KMS-11 (cell line): ENCODE data around the gene STK40.

Source experiments
- H2AFZ ChIP-seq: fragments of 200-600 bp; sonication (generic); 2 replicates; pipeline ENCODE4 v1.6.1; 2016; ENCODE audit warnings: antibody characterized with exemption, mixed run types, low read depth
- H3K27ac ChIP-seq: fragments of 200-600 bp; sonication (generic); 2 replicates; pipeline ENCODE4 v1.6.1; 2016; ENCODE audit warnings: mild to moderate bottlenecking, mixed run types
- H3K27me3 ChIP-seq: fragments of 200-600 bp; sonication (generic); 2 replicates; pipeline ENCODE4 v1.6.1; 2017; ENCODE audit warnings: mild to moderate bottlenecking, low read depth, mixed run types, moderate library complexity; ENCODE audit not compliant: insufficient read depth
- H3K36me3 ChIP-seq: fragments of 200-600 bp; sonication (generic); 2 replicates; pipeline ENCODE4 v1.6.1; 2017; ENCODE audit warnings: mild to moderate bottlenecking, mixed run types; ENCODE audit not compliant: insufficient read depth
- H3K4me1 ChIP-seq: fragments of 200-600 bp; sonication (generic); 2 replicates; pipeline ENCODE4 v1.6.1; 2016; ENCODE audit warnings: mild to moderate bottlenecking, low read depth, mixed run types; ENCODE audit not compliant: poor library complexity, severe bottlenecking
- H3K4me2 ChIP-seq: fragments of 200-600 bp; sonication (generic); 2 replicates; pipeline ENCODE4 v1.7.0; 2016; ENCODE audit warnings: mild to moderate bottlenecking, mixed run types
- H3K4me3 ChIP-seq: fragments of 200-600 bp; sonication (generic); IDR thresholded peaks from 2 replicates; pipeline ENCODE4 v1.6.1; 2017; ENCODE audit warnings: low read depth, low read length, mixed read lengths; ENCODE audit not compliant: insufficient read depth
- H3K79me2 ChIP-seq: fragments of 200-600 bp; sonication (generic); 2 replicates; pipeline ENCODE4 v1.6.1; 2016; ENCODE audit warnings: low read depth, mixed run types; ENCODE audit not compliant: insufficient read depth
- H3K9ac ChIP-seq: fragments of 200-600 bp; sonication (generic); 2 replicates; pipeline ENCODE4 v1.6.1; 2016; ENCODE audit warnings: mild to moderate bottlenecking, mixed run types
- H4K20me1 ChIP-seq: fragments of 200-600 bp; sonication (generic); 2 replicates; pipeline ENCODE4 v1.6.1; 2016; ENCODE audit warnings: mild to moderate bottlenecking, mixed run types; ENCODE audit not compliant: insufficient read depth
- CTCF ChIP-seq: fragments of 200-600 bp; sonication (generic); conservative IDR thresholded peaks from 2 replicates; pipeline ENCODE4 v1.6.1; 2017; ENCODE audit warnings: low read depth, mild to moderate bottlenecking, antibody characterized with exemption, low read length, moderate library complexity, mixed read lengths

Gene STK40

GRCh38 chr1:36303650-36304360, 81.9 kb downstream of the STK40 start:
- Histone ChIP-seq H4K20me1 (no peaks in the 10 kb centered on the region), H3K27me3 (no peaks in the 10 kb centered on the region), H2AFZ (no peak overlapping the region), H3K79me2 (no peaks in the 10 kb centered on the region), H3K36me3 (0 out of 2 replicates have a peak, but pooled peaks cover 3% of the 10 kb centered on the region), H3K4me3 (no peak overlapping the region), H3K27ac (no peak overlapping the region), H3K9ac (no peak overlapping the region), H3K4me1 (peaks cover 25% of the 10 kb centered on the region), H3K4me2 (no peak overlapping the region)
- no peak for TF ChIP-seq CTCF

DNA sequence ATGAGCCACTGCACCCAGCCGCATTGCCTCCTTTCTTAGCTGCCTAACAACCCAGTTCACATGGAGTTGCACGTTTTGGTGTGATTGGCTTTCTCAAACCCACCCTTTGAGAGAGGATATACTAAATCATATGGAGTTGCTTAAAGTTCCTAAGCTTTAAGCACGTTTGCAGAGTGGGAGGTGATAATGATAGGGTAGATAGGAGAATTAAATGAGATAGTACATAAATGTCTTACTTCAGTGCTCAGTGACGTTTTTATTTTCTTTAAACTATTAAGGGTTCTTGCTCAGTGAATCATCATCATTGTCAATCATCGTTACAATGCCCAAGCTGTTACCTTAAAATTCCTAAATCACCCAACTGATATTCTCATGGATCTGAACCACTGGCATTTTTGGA, 82.5 kb downstream of the STK40 start:
- Histone ChIP-seq H3K9ac (no peak overlapping the region), H3K79me2 (no peaks in the 10 kb centered on the region), H3K27ac (no peak overlapping the region), H3K27me3 (no peaks in the 10 kb centered on the region), H3K4me1 (peaks cover 25% of the 10 kb centered on the region), H3K4me3 (no peak overlapping the region), H3K36me3 (0 out of 2 replicates have a peak, but pooled peaks cover 3% of the 10 kb centered on the region), H3K4me2 (no peak overlapping the region), H4K20me1 (no peaks in the 10 kb centered on the region), H2AFZ (no peak overlapping the region)
- no peak for TF ChIP-seq CTCF

DNA sequence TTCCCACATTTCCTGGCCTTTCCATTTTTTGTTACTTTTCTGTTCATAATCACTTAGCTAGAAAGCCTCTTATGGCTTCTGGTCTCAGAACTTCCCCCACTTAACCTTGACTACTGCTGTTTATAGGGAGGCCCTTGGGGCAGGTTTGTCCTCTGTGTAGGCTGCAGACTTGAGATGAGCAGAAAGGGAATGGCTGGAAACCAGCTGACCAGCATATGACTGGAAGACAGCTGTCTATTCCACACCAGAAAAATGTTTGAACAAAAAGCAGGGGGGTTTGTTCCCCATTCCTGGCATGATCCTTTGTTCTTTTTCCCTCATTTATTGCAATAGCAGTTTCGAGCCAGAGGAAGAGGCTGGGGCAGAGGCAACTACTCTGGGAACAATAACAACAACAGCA, 84.5 kb downstream of the STK40 start:
- Histone ChIP-seq H3K4me1 (peaks cover 20% of the 10 kb centered on the region), H3K4me2 (no peak overlapping the region), H3K4me3 (no peak overlapping the region), H3K27ac (no peak overlapping the region), H3K27me3 (no peaks in the 10 kb centered on the region), H3K79me2 (no peaks in the 10 kb centered on the region), H3K36me3 (0 out of 2 replicates have a peak, but pooled peaks cover 3% of the 10 kb centered on the region), H2AFZ (no peak overlapping the region), H4K20me1 (no peaks in the 10 kb centered on the region), H3K9ac (no peak overlapping the region)
- no peak for TF ChIP-seq CTCF

GRCh38 chr1:36300526-36300925, 85.2 kb downstream of the STK40 start:
- Histone ChIP-seq H3K4me2 (no peak overlapping the region), H3K4me3 (no peak overlapping the region), H3K79me2 (no peaks in the 10 kb centered on the region), H3K27me3 (no peaks in the 10 kb centered on the region), H3K27ac (peak overlapping the region; percentile 35; the same call in 1 of the 2 replicates), H4K20me1 (no peaks in the 10 kb centered on the region), H3K4me1 (peaks cover 14% of the 10 kb centered on the region), H3K36me3 (0 out of 2 replicates have a peak, but pooled peaks cover 3% of the 10 kb centered on the region), H2AFZ (no peak overlapping the region), H3K9ac (no peak overlapping the region)
- TF ChIP-seq CTCF: no peak
